ENCODE results near the gene CDC42EP3.

- TF ChIP-seq, protein P1, sequence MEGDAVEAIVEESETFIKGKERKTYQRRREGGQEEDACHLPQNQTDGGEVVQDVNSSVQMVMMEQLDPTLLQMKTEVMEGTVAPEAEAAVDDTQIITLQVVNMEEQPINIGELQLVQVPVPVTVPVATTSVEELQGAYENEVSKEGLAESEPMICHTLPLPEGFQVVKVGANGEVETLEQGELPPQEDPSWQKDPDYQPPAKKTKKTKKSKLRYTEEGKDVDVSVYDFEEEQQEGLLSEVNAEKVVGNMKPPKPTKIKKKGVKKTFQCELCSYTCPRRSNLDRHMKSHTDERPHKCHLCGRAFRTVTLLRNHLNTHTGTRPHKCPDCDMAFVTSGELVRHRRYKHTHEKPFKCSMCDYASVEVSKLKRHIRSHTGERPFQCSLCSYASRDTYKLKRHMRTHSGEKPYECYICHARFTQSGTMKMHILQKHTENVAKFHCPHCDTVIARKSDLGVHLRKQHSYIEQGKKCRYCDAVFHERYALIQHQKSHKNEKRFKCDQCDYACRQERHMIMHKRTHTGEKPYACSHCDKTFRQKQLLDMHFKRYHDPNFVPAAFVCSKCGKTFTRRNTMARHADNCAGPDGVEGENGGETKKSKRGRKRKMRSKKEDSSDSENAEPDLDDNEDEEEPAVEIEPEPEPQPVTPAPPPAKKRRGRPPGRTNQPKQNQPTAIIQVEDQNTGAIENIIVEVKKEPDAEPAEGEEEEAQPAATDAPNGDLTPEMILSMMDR (conservative IDR thresholded peaks at IDR 0.05) = no peak
- no peak for TF ChIP-seq ZFX (IDR thresholded peaks at IDR 0.05)
Measured at GRCh38 chr2:37618326-37618725, 53.1 kb downstream of the CDC42EP3 start.

All from C4-2B (cell line).